IPS DF 4.7 (cell line): ENCODE data around the gene INAFM1.
A peak's percentile ranks its signal among the peaks of the same experiment; 100 is the strongest.

ENCODE experiments used
- DNase-seq: peaks from one replicate; pipeline ENCODE4 v3.0.0-alpha.2; 2013; ENCODE audit warnings: low spot score; ENCODE audit errors: extremely low read depth

The INAFM1 gene

DNA sequence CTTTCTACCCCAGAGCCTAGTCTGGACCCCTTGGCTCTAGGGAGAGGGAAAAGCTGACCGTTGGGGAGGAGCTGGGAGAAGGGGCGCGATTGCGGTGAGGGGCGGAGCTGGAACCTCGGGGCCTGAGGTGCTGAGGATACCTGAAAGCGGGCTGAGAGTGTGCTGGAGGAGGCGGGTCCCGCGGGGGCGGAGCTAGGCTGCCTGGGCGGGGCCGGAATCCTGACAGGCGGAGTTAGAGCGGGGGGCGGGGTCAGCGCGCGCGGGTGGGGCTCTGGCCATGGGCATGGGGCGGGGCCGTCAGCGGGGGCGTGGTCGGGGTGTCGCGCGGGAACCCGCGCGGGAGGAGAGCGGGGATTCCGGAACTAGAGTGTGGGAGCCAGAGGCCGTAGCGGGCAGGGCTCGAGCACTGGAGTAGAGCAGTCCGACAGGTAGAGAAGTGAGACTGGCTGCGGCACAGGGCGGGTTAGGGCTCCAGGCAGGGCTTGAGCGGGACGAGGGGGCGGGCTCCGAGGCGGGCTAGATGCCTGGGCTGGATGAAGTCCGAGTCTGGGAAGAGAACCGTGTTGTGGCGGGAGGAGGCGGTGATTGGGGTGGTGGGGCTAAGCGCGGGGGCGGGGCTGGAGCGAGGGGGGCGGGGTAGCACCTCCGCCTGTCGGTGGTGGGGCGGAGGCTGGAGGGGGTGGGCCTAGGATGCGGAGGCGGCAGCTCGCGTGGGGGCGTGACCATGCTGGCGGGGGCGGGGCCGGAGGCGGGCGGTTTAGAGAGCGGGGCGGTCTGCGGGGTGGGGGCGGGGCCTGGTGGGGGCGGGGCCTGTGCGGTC, at the start of gene INAFM1:
INAFM1 (plus strand) TSS at position 815 of the 820 bp plus-strand sequence. CDS start 35 bp downstream, outside the sequence.
- DNase-seq: no peak

DNA sequence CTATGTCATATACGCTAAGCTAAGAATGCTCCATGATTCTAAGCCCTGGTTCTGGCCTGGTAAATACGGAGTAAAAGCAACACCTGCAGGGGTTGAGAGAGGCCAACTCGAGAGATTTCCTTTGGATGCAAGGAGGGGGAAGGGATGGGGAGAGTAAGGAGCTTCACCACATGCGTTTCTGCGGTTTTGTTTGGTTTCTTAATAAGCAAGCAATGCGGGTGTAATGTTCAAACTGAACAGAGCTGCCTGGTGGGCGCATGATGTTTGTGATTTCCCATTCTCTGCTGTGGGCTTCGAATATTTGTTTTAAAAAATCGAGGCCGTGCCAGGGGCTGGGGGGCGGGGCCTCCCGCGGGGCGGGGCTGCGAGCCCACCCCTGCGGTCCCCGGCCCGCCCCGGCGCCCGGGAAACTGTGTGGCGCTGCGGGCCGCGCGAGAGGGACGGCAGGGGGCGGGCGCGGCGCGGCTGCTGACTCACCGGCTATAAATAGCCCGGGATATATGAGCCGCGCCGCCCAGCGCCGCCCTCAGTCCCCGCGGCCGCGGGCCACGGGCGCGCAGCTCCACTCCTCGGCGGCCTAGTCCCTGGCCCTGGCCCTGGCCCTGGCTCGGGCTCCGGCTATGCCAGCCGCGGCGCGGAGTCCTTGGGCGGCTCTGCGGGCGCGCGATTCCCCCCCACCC, 48.8 kb upstream of the INAFM1 start:
- DNase-seq: no peak

DNA sequence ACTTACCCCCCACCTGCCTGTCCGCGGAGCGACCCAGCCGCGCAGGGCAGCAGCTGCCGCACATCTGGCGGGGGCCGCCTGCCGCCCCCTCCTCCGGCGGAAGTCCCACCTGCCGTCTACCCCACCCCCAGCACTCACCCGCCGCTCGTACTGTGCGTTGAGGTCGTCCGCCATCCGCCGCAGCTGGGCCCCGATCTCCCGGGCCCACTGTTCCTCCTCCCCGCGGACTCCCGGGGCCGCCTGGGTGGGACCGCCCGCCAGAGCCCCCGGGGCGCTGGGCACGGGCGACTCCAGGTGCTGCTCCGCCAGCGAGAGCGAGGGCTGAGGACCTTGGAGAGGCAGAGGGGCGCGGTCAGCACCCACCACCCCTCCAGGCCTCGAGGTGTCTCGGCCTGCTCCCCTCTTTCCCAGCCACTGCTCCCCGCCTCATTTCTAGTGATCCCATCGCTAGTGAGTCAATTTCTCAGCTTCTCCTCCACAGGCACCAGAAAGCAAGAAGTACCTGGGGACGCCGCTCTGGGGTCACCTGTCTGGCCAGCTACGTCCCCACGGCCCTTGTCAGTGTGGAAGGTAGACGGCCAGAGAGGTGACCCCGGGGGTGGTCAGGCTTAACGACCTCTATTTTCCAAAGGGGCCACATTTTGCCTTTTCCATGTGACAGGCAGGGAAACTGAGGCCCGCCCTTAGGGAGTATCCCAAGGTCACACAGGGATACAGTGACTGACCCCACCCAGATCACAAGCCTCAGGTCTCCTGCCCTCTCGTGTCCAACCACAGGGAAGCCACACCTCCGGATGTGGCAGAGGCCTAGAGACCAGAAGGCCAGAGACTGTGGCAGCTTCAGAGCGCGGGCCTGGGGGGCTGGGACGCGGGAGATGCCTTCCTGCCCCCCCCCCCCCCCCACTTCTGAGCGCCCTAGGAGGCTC, 48.0 kb upstream of the INAFM1 start:
- no peak for DNase-seq

DNA sequence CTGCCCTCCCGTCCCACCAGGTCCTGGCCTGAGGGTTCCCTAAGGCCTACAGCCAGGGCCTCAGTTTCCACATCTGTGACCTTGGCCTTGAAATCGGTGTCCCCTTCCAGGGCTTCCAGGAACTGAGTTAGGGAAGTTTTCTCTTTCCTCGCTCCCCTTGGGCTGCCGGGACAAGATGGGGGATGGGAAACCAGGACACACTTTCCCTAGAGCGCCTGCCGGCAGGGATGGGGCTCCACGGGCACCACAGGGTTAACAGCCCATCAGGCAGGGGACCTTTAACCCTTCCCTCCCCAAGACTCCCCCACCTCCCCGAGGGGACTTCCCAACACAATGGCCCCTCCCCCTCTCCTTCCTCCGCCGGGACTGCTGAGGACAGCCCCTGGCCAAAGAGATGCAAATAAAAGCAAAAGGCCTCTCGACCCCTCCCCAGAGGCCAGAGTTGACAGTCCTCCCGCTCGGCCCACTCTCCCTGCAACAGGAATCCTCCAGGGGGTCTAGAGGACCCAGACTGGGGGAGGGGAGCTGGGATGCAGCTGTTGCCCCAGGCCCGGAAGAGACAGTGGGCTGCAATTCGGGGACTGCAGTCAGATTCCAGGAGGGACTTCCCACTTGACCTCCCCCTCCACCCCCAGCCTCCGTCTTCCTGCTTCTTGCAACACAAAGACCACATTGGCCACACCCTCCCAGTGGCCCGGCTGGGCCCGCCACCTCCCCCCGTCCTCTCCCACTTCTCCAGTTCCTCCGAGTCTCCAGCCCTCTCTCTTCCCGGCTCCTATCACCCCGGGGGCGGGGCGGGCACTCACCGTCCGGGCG, 47.1 kb upstream of the INAFM1 start:
- peak; percentile 92 for DNase-seq

DNA sequence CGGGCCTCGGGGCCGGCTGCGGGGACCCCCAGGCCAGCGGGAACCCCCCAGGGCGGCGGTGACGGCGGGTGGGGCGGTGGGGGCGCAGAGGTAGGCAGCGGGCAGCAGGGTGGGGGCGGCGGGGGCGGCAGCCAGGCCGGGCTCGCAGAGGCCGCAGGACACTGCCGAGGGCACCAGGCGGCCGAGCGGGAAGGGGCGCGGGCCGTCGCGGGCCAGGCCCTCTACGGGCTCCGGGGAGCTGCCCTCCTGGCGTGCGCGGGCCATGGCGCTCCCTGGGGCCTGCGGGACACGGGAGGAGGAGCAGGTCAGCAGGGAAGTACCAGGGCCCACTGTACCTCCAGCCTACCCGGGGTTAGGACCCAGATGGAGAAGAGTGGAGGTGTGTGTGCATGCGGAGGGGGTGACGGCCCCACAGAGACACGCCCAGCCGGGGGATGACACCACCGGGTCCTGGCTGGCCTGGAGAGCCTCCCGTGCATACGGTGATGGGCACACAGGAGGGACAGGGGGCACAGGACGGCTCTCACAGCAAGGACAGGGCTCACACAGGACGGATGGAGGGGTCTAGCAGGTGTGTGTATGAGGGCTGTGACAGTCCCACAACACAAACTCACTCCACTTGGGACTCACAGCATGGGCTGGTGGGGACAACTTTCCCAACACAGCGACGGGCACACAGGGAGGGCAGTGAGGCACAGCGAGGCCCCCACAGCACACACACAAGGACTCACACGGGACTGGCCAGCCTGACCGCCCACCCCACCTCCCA, 46.3 kb upstream of the INAFM1 start:
- DNase-seq: no peak

DNA sequence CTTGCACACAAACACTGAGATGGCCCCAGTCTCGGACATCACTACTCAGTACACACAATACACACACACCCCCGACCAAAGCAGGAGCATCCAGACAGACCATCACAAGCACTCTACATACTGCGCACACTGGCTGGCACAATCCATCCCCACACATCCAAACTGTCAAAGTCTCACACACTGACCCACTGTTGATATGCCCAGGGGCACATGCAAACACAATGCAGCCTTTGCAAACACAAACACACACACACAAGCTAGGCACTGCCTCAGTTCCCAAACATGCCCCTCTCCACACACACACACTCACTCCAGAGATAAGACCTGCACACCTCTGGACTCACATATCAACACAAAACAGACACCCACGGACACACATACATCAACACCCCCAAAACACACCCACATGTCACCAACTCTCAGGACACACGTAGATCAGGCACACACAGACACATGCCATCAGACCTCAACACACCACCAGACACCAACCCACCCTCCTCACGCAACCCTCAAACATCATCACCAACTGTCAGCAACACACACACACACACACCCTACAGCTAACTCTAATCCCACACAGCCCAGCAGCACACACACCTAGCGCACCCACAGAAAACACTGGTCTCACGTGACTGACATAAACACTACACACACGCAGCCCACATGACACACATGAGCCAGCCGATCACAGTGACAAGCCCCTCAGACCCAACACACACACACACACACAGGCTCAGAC, 45.6 kb upstream of the INAFM1 start:
- DNase-seq: no peak

DNA sequence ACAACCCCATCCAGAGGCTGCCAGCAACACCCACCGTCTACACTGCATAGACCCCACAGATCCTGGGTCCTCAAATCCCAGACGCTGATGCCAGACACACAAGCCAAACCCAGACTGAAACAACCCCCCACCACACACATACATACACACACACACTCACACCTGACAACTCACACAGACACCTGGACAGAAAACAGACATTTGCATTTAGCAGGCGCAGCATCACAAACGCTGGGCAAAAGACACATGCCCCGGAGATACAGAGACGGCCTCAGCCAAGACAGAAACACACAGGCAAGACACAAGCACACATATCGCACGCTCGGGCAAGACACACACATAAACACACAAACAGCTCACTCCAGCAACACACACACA, 45.0 kb upstream of the INAFM1 start:
- DNase-seq: no peak

DNA sequence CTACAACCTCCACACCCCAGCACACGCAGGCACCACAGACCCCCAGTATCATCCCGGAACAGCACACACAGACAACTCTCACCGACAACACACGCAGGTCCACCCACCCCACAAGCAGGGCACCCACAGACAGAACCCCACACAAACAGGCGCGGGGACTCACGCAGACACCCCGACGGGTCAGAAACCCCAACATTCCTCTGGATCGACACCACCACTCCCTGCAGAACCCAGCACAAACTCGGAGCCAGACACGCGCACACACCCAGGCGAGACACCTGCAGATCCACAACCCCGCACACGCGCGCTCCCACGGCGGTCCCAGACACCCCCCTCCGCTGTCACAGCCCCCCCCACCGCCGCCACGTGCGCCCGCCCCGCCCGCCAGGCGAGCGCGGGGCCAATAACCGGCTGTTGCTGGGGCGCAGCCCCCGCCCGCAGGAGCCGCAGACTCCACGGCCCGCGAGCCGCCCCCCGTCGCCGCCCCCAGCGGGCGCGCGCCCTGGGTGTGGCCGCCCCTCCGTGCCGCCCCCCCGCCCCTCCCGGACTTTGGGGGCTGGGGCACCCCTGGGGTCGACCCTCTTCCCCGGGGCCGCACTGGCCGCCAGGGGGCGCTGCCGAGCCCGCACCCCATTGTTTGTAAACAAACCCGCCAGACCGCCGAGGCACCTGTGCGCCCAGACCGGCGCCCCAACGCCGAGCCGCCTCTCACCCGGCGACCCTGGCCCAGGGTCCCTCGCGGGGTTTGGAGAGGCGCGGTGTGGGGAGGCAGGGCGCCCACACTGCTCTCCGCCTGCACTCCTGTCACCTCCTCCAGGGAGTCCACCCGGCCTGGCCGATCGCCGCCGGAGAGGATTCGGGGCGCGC, 44.4 kb upstream of the INAFM1 start:
- DNase-seq: no peak

DNA sequence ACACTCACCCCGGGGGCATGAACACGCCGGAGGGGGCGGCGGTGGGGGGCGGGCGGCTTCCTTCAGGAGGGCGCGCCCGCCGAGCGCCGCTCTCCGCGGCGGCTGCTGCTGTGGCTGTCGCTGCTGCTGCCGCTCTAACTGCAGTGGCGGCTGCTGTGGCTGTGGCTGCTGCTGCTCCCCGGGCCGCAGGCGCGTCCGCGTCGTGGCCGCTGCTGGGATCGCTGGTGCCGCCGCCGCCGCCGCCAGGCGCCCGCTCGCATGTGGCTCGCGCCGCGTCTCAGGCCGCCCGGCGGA, 43.8 kb upstream of the INAFM1 start, which contains the start of gene BBC3:
BBC3 (minus strand) TSS at position 279 of the 294 bp plus-strand sequence. CDS start 2,768 bp downstream, outside the sequence.
- DNase-seq: no peak

DNA sequence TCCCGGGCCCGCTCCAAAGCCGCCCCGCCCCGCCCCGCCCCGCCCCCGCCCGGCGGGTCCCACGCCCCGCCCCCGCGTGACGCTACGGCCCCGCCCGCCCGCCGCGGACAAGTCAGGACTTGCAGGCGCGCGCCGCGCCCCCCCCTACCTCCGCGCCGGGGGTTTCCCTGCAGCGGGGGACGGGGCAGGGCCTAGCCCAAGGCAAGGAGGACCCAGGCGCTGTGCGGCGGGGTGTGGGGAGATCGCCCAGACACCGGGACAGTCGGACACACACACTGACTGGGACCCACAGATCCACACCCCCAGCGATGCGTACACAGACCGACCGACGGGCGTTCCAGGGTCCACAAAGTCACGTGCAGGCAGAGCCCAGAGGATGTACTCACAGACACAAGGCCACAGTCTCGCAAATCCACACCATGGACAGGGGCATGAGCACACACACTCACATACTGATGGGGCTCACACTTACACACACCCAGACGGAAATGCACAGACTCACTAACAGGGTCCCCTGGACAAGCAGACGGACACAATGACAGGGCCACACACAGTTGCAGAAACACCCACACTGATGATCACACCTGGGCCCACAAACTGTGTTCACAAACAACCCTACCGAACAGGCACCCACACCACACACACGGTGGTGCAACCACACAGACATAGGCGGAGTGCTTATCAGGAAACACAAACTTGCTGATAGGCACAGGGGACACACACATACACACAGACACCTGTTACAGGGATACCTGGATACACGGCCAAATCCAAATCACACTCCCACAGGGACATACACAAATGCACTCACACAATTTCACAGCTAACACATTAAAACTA, 43.2 kb upstream of the INAFM1 start:
- no peak for DNase-seq

DNA sequence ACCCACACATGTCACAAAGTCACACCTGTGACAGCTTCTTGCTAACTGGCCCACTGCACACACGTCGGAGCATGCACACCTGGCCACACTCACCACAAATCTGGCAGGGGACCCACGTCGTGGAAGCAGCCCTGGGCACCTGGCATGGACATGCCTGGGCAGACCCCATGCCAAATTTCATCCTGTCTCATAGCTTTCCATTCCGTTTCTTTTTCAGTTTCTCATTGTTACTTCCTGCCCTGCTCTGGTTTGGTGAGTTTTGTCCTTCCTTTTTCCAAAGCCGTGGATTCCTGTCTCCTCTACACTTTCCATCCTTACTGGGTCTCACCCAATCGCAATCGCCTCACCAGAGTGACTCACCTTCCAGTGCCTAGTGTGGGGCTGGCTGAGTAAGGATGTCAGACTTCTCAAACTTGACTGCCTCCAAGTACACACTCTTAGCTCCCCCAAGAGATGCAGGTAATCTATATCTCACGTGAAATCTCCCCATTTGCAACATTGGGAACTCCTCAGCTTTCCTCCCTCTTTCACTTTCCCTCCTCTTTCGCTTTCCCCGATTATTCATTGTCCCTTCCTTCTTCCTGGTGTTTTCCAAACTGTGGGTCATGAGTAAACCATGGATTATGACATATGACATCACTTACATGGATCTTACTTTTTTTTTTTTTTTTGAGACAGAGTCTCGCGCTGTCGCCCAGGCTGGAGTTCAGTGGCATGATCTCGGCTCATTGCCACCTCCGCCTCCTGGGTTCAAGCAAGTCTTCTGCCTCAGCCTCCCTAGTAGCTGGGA, 42.1 kb upstream of the INAFM1 start:
- DNase-seq: no peak

DNA sequence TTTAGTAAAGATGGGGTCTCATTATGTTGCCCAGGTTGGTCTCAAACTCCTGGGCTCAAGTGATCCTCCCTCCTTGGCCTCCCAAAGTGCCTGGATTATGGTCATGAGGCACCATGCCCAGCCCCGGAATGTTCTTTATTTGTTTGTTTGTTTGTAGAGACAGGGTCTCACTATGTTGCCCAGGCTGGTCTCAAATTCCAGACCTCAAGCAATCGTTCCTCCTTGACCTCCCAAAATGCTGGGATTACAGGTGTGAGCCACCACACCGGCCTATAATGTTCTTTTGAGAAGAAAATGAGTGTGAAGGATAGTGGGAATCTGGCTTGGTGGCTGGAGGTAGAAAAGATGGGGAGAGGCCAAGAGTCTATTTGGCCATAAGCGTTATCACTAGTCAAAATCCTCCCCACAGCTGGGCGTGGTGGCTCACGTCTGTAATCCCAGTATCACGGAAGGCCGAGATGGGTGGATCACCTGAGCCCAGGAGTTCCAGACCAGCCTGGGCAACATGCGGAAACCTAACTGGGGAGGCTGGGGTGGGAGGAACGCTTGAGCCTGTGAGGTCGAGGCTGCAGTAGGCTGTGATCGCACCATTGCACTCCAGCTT, 38.5 kb upstream of the INAFM1 start:
- no peak for DNase-seq

DNA sequence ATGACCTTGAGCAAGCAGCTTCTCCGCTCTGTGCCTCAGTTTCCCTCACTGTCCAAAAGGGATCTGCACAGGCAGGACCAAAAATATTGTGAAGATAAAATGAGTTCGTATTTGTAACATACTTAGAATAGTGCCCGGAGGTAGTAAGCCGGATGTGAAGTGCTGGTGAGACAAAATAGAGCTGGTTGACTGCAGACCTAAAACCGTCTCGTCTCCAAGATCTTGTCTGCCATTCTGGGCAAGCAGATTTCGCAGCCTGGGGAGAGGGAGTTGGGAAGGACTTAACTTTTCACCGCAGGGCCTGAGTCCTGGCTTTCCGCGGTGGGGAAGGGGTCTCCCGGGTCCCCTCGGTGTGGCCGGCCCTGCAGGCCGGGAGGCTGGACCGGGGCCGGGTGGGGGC, 35.5 kb upstream of the INAFM1 start:
- DNase-seq: no peak

DNA sequence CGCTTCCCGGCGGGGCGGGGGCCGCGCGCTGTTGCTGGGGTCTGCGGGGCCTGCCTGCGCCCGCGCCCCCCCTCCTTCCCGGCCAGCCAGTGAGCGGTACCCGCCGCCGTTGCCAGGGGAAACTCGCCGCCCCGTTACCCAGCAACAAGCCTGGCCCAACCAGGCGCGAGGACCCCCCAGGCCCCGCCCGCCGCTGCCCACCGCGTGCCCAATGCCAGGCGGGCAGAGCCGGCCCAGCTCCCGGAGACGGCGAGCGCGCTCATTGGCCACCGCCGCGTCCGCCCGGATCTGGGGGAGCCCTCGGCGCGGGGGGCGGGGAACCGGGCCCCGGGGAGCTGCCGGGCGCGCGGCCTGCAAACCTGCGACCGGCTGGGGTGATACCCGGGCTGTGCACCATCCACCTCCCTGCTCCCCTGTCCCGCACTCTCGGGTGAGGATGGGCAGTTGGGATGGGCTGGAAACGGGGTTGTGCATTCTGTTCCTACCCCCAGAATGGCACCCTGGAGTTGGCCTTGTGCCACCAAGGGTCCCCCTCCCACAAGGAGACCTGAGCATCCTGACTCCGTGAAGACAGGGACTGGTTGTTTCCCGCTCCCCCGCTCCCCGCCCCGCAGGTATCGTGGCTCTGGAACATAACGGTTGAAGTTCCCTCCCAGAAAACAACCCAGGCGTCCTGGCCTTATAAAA, 34.9 kb upstream of the INAFM1 start:
- DNase-seq: no peak

DNA sequence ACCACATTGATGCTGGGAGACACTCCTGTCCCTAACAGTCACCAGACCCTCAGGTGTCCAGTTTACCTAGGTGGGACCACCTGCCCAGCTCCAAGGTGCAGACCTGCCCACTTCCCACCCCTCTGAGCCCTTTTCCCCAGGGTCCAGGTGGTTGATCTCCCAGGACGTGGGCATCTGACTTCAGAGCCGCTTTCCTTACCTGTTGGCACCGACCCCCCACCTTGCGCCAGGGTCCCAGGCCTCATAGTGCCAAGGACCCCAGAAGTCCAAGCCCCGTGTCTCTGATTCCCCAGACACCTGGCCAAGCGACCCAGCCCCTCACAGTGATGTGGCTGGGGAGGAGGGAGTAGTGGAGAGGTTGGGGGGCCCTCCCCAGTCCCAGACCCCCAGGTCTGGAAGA, 34.1 kb upstream of the INAFM1 start:
- DNase-seq: no peak
